Heart right ventricle (tissue), 16 donors: ENCODE results near the gene SEZ6. TPM values are rescaled to one million over a fixed set of nuclear protein-coding genes. Genes with fewer than 3 reads are reported as not detected.
A peak's percentile ranks its signal among the peaks of the same experiment; 100 is the strongest.

Experiments
- ATAC-seq, 8 donors: fragments of 200-7000 bp; cut with Tn5 transposase; one replicate each; pipeline ENCODE4 v1.9.1; 2020; ENCODE audit warnings: mild to moderate bottlenecking in 8 of 8, moderate library complexity in 8 of 8, moderate number of reproducible peaks in 1 of 8
- DNase-seq, 2 donors: peaks; one replicate each; pipeline ENCODE4 v3.0.0-alpha.2; 2020
- H3K27ac ChIP-seq, 10 donors: fragments of 200-600 bp; sonication (generic) in 2 of 10; one replicate each; pipeline versions ENCODE4 v1.5.0 to v1.8.0; 2020 to 2022; ENCODE audit warnings: mild to moderate bottlenecking in 3 of 10
- H3K27me3 ChIP-seq, 7 donors: fragments of 200-600 bp; one replicate each; pipeline ENCODE4 v1.8.0; 2021 to 2022; ENCODE audit warnings: mild to moderate bottlenecking in 2 of 7
- H3K36me3 ChIP-seq, 9 donors: fragments of 200-600 bp; sonication (generic) in 1 of 9; one replicate each; pipeline versions ENCODE4 v1.5.0 to v1.8.0; 2020 to 2022; ENCODE audit warnings: mild to moderate bottlenecking in 2 of 9
- H3K4me1 ChIP-seq, 9 donors: fragments of 200-600 bp; sonication (generic) in 1 of 9; one replicate each; pipeline versions ENCODE4 v1.5.0 to v1.8.0; 2020 to 2022; ENCODE audit warnings: mild to moderate bottlenecking in 4 of 9
- H3K4me3 ChIP-seq, 10 donors: fragments of 200-600 bp; sonication (generic) in 2 of 10; one replicate each; pipeline versions ENCODE4 v1.5.0 to v1.8.0; 2020 to 2022; ENCODE audit warnings: mild to moderate bottlenecking in 7 of 10, moderate library complexity in 2 of 10
- H3K9me3 ChIP-seq, 11 donors: fragments of 200-600 bp in 10 of 11; sonication (generic) in 2 of 11; one replicate each; pipeline versions ENCODE4 v1.5.0 to v1.8.0; 2013 to 2022; ENCODE audit warnings: mild to moderate bottlenecking in 2 of 11, control low read depth in 1 of 11, moderate library complexity in 1 of 11
- WGBS, 2 donors: extraction: QIAGEN DNeasy Blood & Tissue Kit; methylation state at CpG; one replicate each; pipeline ENCODE4 v1.1.7; 2013; ENCODE audit warnings: inconsistent platforms in 1 of 2; 5-methylcytosine and 5-hydroxymethylcytosine counted together
- intact Hi-C, 10 donors: fragments of 100-400 bp; cut with DNase I; formaldehyde crosslinking; loops; one replicate each; pipeline versions ENCODE4 v1.11.1 to v1.14.2; 2022
- polyA plus RNA-seq, 2 donors: library from polyadenylated mRNA; stranded (reverse); fragments of 200-250 nt; gene quantifications; one replicate each; pipeline ENCODE4 v1.2.3, GENCODE V29; 2013
- total RNA-seq, 10 donors: library from RNA; stranded (reverse); fragmentation: NEBNext Ultra II Directional in 3 of 10; extraction: Animal tissue kit (Norgen Biotek cat#: 25700) in 3 of 10; gene quantifications; one replicate each; pipeline versions ENCODE4 v1.2.1 to v1.2.4, GENCODE V29; 2021 to 2023
- TF ChIP-seq, protein P1 (sequence below), 9 donors: fragments of 200-600 bp; sonication (generic) in 2 of 9; IDR thresholded peaks; one replicate each; pipeline versions ENCODE4 v1.5.0 to v1.8.0; 2021 to 2022; ENCODE audit warnings: antibody characterized with exemption in 9 of 9, mild to moderate bottlenecking in 5 of 9, moderate library complexity in 1 of 9
- donor health status: Arrhythmogenic right ventricular cardiomyopathy.
- donor health status: ischemic (EF 13 %, LVEDD 7.1; RV severe dilation, severe dysfunction).
- donor health status: healthy with polysubstance abuse.
- donor health status: DM: no; HTN: yes; CAD: no.
- donor health status: DM: no; HTN: no; CAD: no.
- donor health status: ischemic (EF 25% LVEDD 6.9; RV normal size, moderate dysfunction).
- donor health status: ischemic (EF 25% LVEDD 5.7; RV mildly dilated, moderate dysfunction).
- donor health status: healthy.
- donor health status: DM: yes; HTN: yes; CAD: no.
- donor health status: Ischemic cardiomyopathy.
- donor health status: ischemic (EF 35%, LVEDD 5.7; RV mildly dilated, moderate dysfunction).
- donor health status: nonischemic (EF 11% LVEDD 7.7; RV severe dilation, severe dysfunction).
- donor health status: DM: yes; HTN: yes; CAD: no.
- donor health status: PGD.
- donor health status: ischemic (EF 29% LVEDD 5.4; RV normal size, mild dysfunction).
- donor health status: nonischemic (EF 23%, LVEDD 6.1; RV moderate dilation, normal function).

Gene SEZ6
- total and polyA plus RNA-seq, 12 donors = not detected

DNA sequence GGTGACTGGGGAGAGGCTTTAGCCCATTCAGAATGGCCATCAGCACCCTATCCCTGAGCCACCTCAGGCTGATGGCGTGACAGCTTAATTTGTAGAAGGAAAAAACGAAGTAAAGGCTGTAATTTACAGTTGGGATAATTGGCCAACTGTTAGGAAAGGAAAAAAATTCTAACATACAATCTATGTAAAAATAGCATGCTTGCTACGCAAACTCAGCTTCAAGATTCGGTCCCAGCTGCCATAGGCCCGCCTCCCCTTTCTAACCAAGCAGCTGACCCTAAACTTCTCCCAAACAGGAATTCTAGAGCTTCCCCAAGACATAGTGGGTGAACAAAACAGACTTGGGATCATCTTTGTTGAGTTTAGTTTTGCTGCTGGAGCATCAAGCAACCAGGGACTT lies 4.9 kb downstream of the SEZ6 start:
- no peak overlapping the region for H3K27ac ChIP-seq
- intact Hi-C loops = no loop called here
- ATAC-seq (no peak), DNase-seq (no peak)
- TF ChIP-seq, protein P1, sequence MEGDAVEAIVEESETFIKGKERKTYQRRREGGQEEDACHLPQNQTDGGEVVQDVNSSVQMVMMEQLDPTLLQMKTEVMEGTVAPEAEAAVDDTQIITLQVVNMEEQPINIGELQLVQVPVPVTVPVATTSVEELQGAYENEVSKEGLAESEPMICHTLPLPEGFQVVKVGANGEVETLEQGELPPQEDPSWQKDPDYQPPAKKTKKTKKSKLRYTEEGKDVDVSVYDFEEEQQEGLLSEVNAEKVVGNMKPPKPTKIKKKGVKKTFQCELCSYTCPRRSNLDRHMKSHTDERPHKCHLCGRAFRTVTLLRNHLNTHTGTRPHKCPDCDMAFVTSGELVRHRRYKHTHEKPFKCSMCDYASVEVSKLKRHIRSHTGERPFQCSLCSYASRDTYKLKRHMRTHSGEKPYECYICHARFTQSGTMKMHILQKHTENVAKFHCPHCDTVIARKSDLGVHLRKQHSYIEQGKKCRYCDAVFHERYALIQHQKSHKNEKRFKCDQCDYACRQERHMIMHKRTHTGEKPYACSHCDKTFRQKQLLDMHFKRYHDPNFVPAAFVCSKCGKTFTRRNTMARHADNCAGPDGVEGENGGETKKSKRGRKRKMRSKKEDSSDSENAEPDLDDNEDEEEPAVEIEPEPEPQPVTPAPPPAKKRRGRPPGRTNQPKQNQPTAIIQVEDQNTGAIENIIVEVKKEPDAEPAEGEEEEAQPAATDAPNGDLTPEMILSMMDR (IDR thresholded peaks at IDR 0.05) = no peak
- H3K4me1 ChIP-seq = peaks cover 0 to 10% (median 0%) of the 10 kb centered on the region in 9 donors
- peaks cover 4 to 36% (median 35%) of the 10 kb centered on the region in 7 donors for H3K27me3 ChIP-seq
- no peaks in the 10 kb centered on the region for H3K9me3 ChIP-seq
- 87 to 89% methylated on average over 5 of the region's 5 CpGs for WGBS, 2 donors
- H3K36me3 ChIP-seq = no peaks in the 10 kb centered on the region
- no peak overlapping the region for H3K4me3 ChIP-seq

DNA sequence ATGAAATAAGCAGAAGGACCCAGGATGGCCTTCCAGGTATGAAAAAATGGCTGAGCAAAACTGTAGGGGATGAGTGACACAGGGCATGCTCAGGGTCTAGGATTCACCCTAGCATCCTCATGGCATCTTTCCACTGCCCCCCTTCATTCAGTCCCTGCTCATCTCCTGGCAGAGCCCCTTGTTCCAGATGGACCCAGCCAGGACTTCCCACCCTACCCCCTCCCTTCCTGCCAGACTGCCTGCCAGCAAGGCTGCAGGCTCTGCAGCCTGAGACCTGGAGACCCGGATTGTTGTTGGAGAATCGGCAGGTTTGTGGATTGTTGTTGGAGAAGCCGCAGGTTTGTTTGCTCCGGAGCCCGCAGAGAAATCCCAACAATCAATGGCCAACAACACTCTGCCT lies 6.6 kb downstream of the SEZ6 start:
- TF ChIP-seq, protein P1 (IDR thresholded peaks at IDR 0.05) = no peak
- DNase-seq (no peak), ATAC-seq (no peak)
- Histone ChIP-seq H3K27me3 (peaks cover 0 to 19% (median 17%) of the 10 kb centered on the region in 7 donors), H3K36me3 (no peaks in the 10 kb centered on the region), H3K4me3 (no peak overlapping the region), H3K9me3 (no peaks in the 10 kb centered on the region), H3K27ac (no peak overlapping the region), H3K4me1 (peaks cover 0 to 6% (median 0%) of the 10 kb centered on the region in 9 donors)
- 69 to 72% methylated on average over 5 of the region's 5 CpGs for WGBS, 2 donors
- intact Hi-C loops = no loop called here

DNA sequence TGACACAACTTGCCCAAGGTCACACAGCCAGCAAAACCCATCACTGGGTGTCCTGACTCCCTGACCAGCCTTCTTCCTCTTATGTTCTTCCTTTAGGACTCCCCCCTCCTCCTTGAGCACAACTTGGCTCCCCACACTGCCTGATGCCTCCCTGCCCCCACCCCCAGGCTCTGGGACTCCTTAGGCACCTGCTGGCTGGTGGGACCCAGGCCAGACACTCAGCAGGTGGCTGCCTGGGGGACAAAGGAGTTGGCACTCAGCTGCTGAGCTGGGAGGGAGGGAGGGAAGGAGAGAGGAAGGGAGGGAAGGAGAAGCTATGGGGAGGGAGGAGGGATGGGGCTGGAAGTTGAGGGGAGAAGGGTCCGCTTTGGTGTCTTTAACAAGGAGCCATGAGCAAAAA lies 8.0 kb downstream of the SEZ6 start:
- intact Hi-C loops = no loop called here
- no peaks in the 10 kb centered on the region for H3K36me3 ChIP-seq
- H3K27ac ChIP-seq = no peak overlapping the region
- H3K4me1 ChIP-seq = peaks cover 0 to 6% (median 0%) of the 10 kb centered on the region in 9 donors
- H3K9me3 ChIP-seq = no peaks in the 10 kb centered on the region
- TF ChIP-seq, protein P1 (IDR thresholded peaks at IDR 0.05) = no peak
- no peak overlapping the region for H3K4me3 ChIP-seq
- H3K27me3 ChIP-seq = peaks cover 0 to 5% (median 3%) of the 10 kb centered on the region in 7 donors
- no peak for ATAC-seq
- 97 to 100% methylated on average over 1 of the region's 1 CpG for WGBS, 2 donors
- no peak for DNase-seq

GRCh38 chr17:28996554-28997096 lies 9.2 kb downstream of the SEZ6 start:
- Histone ChIP-seq H3K4me3 (no peak overlapping the region), H3K9me3 (no peaks in the 10 kb centered on the region), H3K27me3 (peaks cover 0 to 3% (median 0%) of the 10 kb centered on the region in 7 donors), H3K27ac (no peak overlapping the region), H3K36me3 (no peaks in the 10 kb centered on the region), H3K4me1 (peaks cover 0 to 6% (median 0%) of the 10 kb centered on the region in 9 donors)
- WGBS, 2 donors = 53 to 66% methylated on average over 5 of the region's 5 CpGs
- no peak for DNase-seq
- peak in 2 of 8 donors; percentile 26 to 34 for ATAC-seq
- TF ChIP-seq, protein P1 (IDR thresholded peaks at IDR 0.05) = no peak
- intact Hi-C loops = no loop called here
